Stomach (tissue), 4 donors: ENCODE data around the gene CUEDC1.

Experiments
- CTCF ChIP-seq, 7 experiments: fragments of 450-650 bp in 4 of 7; fragments of 200-600 bp in 3 of 7; sonication (generic) in 3 of 7; IDR thresholded peaks; one replicate each; pipeline ENCODE4 v1.5.1; 2016 to 2019; ENCODE audit warnings: antibody characterized with exemption in 7 of 7, control low read depth in 2 of 7, mild to moderate bottlenecking in 1 of 7
- EP300 ChIP-seq: sonication (generic); formaldehyde crosslinking; IDR thresholded peaks from one replicate; pipeline ENCODE4 v1.6.1; 2017; ENCODE audit warnings: antibody characterized with exemption

- no peak for TF ChIP-seq EP300
- no peak for TF ChIP-seq CTCF (IDR thresholded peaks at IDR 0.05)
Measured at GRCh38 chr17:57944908-57945307, 10.3 kb downstream of the CUEDC1 start.
